Measurements from ENCODE around the gene SDCBP2. TPM values are rescaled to one million over a fixed set of nuclear protein-coding genes. Genes with fewer than 3 reads are reported as not detected.

SDCBP2 gene, protein sequence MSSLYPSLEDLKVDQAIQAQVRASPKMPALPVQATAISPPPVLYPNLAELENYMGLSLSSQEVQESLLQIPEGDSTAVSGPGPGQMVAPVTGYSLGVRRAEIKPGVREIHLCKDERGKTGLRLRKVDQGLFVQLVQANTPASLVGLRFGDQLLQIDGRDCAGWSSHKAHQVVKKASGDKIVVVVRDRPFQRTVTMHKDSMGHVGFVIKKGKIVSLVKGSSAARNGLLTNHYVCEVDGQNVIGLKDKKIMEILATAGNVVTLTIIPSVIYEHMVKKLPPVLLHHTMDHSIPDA
- 100 to 1,000 TPM; 262 to 489 TPM for total RNA-seq
- long read RNA-seq, transcript SDCBP2-203 (5 exons, 1,261 nt): minor isoform, 6 of 629 reads
- long read RNA-seq, transcript SDCBP2-202 (9 exons, 1,519 nt): major isoform, 546 of 629 reads
- long read RNA-seq, partial matches to known transcripts: 18 of 629 reads
- long read RNA-seq, other reads (novel, unspliced or antisense): 55 of 629 reads

DNA sequence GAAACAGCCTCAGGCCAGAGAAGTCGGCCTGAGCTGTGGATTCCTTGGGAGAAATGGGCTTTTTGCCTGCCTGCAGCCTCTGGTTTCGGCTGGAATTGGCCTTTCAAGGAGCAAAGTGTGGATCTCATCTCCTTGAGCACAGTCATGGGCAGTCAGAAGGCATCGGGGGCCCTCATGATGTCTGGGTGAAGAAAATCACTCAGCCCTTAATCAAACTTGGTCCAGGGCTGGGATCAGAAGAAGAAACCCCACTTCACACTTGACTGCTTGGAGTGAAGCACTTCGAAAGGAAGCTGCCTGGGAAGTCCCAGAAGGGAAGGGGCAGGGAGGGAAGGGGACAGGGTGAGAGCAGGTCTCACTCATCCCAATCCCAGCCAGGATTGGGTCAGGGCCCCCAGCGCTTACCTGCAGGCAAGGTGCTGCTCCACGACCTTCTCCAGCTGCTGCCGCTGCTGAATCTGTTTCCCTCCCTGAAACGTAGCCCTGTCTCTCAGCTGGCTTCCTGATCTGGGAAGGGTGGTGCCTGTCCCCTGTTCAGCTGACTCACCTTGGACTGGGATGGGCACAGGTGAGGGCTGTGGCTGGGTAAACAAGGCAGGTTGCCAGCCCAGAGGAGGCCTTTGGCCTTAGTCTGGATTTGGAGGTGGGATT, at the start of gene SDCBP2:
TSS of gene SDCBP2 (minus strand) at position 460 of the 651 bp plus-strand sequence. CDS start 8,723 bp downstream, outside the sequence.
- intact Hi-C loops (cut with DNase I, micrococcal nuclease): loop anchor here in 1 of 2 donors (5.0 kb wide), 1 partner anchor 63 kb away; the partner anchor contains the start of gene FKBP1A
- peak; percentile 74 for ATAC-seq
- DNase-seq: peak; percentile 87 to 94

DNA sequence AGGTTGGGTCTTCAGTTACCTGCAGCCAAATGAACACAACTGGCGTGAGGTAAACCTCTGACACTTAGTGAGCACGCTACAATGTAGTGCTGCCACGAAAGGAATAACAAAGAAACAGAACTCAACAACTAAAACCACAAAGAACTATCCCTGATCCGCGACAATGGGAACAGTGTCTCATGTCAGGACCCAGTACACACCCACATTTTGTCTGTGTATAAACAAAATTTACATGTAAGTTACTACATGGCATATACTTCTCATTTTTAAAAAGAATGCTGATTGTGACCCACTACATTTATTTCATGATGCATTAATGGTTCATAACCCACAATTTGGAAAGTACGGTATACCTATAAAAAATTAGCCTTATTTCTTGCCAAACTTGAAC, 49.8 kb upstream of the SDCBP2 start:
- intact Hi-C loops (cut with DNase I, micrococcal nuclease): no loop called here

DNA sequence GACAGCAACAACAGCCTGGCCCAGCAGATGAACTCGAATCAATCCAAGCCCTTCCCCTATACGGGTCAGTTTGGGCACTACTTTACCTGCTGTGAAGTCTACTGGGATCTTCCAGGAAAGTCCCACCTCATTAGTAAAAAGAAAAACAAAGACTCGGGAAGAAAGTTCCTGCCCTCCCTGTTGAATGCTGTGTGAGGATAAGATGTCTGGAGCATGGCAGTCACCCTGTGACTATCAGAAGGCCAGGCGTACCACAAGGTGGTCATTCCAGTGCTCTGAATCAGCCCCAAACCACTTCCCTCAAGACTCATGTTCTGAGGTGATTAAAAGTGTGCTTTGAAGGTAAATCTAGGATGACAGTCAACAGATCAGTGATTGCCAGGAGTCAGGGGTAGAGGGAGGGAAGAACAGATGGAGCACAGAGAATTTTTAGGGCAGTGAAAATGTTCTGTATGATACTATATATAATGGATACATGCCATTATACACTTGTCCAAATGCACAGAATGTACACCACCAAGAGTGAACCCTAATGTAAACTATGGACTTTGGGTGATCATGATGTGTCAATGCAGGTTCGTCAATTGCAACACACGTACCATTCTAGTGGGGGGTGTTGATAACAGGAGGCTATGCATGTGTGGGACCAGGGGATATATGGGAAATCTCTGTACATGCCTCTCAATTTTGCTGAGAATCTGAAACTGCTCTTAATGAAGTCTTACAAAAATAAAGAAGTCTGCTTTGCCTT, 49.2 kb upstream of the SDCBP2 start:
- no peak for ATAC-seq
- DNase-seq: no peak
- intact Hi-C loops (cut with DNase I, micrococcal nuclease): no loop called here

More for the DNA sequence above, 49.8 kb upstream of the SDCBP2 start:
- no peak for ATAC-seq
- DNase-seq: no peak

DNA sequence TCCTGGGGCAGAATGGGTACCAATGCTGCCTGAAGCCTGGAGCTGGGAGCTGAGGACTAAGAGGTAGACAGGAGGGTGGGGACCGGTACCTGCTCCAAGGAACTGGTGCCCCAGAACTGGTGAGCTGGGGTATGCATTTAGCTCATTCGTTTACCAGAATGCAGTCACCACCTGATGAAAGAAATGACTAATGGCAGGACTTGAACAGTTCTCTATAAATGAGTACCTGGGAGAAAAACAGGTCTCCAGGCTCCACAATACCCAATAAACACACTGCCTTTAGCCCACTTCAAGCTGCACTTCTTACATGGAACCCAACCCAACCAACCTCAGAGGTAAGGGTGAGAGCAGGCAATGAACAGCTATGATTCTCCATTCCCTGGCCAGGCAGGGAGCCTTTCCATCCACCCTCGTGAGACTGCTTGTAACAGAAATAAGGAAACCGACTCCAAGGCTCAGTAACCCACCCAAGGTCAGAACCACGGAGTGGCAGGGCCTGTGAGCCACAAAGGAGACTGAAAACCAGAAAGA, 48.5 kb upstream of the SDCBP2 start:
- intact Hi-C loops (cut with DNase I, micrococcal nuclease): no loop called here
- ATAC-seq (no peak), DNase-seq (no peak)

DNA sequence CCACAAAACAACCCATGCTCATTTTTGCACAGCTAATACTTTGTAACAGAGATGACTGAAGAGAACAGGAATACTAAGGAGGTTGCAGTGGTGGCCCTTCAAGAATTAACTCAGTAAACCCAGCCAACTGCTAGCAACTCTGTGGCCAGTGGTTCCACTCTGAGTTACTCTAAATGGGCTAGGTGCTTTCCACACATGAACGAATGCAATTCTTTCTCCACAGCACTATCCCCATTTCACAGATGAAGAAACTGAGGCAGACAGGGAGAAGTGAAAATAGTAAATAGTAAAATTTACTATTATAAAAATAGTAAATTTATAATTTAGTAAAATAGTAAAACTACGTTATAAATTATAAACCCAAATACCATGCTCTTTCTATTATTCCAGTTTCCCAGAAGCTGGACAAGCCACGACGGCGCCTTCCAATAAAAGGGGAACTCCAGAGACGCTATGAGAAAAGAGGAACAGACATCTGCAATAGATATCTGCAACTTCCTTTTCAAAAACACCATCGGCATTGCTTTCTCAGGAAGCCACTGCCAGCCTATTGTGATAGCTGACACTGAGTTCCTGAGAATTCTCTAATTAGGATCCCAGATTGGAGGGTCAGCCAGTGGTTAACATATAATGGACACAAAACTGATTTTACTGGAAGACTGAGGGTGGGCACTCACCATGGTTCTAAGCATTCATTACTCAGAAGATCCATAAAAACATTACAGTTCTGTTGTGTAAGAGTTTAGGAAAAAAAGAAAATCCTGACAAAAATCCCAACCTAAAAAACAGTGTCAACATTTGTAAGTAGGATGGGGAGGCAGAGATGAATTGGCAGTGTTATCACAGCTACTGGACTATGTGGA, 47.7 kb upstream of the SDCBP2 start:
- intact Hi-C loops (cut with DNase I, micrococcal nuclease): no loop called here
- no peak for DNase-seq
- ATAC-seq: peak; percentile 21

DNA sequence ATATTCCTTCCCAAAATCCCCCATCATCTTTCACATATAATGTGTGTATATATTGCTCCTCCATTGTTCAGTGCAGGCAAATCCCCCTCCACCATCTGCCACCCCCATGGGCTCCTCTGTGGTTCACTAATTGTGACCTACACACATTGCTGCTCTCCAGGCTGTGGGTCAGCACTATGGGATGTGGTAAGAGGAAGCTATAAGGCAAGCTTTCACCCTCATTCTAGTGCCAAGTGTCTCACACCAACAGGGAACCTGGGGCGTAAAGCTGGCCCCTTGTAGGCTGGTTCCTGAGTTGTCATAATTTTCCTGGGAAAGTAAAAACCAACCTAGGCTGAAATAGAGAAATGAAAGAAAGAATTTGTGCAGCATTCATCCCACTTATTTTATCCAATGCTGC, 47.1 kb upstream of the SDCBP2 start:
- DNase-seq (no peak), ATAC-seq (no peak)
- intact Hi-C loops (cut with DNase I, micrococcal nuclease): no loop called here

DNA sequence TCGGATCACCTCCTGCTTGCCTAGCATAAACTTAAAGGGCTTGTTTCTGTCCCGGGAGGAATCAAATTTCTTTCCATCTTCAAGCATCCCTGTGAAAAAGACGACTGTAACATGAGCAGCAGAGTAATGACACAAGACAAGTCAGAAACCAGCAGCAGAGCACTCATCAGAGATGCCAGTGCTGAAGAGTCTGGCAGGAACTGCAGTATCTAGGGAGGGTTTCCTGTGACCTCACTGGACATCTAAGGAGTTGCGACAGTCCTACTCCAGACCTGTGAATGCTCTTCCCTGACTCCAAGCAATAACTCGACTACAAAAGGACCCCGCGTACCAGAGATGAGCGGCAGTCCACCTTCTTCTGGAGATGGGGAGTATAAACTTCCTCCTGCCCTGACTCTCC, 46.6 kb upstream of the SDCBP2 start:
- intact Hi-C loops (cut with DNase I, micrococcal nuclease): no loop called here
- DNase-seq (no peak), ATAC-seq (no peak)

DNA sequence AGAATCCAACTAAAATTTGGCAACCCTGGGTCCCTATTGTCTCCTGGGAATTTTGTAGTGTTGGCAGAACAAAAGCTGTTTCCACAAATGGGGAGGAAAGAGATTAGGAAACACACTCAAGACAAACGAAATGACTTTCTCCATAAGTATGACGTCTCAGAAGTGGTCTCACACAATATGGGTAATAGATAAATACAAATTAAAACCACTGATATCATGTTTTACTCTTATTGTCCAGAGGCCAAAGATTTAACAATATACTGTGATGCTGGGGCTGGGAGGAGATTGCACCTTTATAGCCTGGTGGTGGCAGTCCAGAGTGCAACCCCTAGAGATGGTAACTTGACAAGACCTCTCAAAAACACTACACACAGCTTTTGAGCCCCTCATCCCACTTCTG, 45.3 kb upstream of the SDCBP2 start:
- no peak for DNase-seq
- intact Hi-C loops (cut with DNase I, micrococcal nuclease): no loop called here
- ATAC-seq: no peak

DNA sequence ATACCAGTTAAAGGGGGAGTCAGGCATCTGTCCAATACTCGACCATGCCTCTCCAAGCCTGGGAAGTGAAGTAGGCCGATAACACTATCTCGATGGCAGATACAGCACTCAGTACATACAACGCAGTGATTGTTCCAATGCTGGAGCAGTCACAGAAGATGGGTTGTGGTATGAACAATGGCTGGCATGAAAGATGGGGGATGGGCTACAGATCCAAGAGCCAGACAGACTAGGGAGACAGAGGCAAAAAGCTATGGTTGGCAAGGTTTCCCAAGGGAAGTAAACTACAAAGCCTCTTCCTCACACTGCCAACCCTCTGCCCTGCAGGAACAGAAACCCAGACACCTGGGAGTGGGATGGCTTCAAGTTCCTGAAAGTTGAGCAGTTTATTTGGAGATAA, 44.7 kb upstream of the SDCBP2 start:
- no peak for ATAC-seq
- DNase-seq: no peak

DNA sequence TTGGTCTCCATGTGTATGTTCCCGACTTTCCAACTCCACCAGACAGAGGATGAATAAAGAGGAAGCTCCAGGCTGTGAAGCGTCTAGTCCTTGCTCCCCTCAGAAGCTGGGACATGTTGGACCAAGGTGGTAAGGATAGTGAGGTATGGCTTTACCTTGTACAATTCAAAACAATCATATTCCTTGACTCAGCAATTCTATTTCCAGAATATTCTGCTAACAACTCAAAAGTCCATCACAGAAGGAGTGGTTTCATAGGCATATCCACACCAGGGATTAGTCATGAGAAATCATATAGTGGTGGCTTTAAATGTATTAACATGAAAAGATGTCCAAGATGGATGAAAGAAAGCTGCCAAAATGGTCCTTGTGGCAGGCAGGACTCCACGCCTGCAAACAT, 44.1 kb upstream of the SDCBP2 start:
- ATAC-seq (no peak), DNase-seq (no peak)
- intact Hi-C loops (cut with DNase I, micrococcal nuclease): no loop called here

More for the DNA sequence above, 44.7 kb upstream of the SDCBP2 start:
- intact Hi-C loops (cut with DNase I, micrococcal nuclease): no loop called here

DNA sequence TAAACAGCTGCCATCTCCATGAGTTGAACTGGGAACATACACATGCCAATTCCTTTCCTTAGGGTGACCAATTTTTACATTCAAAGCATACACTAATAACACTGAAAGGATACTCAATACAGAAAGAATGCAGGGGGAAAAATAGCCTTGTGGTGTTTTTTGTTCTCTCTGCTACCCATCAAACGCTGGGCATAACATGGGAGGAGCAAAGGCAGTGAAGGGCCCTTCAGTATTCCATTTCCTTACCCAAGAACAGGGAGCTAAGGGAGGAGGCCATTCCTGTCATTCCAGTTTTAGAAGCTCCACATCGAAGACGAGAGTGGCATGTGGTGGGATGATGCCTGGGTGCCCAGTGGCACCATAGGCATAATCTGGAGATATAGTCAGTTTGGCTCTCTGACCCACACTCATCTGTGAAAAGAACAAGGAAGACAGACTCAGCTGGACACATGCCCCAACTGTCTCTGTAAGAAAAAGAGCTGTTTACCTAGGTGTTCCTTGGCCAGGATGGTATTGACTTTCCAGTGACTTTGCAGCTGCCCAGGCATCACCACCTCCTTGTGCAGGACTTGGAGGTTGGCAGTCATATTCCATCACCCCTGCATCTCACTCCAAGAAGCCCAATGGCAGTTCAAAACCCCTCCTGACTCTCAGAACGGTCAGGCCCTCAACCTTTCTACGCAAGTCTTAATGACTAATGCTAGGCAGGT, 43.0 kb upstream of the SDCBP2 start:
- no peak for ATAC-seq
- intact Hi-C loops (cut with DNase I, micrococcal nuclease): no loop called here
- no peak for DNase-seq

DNA sequence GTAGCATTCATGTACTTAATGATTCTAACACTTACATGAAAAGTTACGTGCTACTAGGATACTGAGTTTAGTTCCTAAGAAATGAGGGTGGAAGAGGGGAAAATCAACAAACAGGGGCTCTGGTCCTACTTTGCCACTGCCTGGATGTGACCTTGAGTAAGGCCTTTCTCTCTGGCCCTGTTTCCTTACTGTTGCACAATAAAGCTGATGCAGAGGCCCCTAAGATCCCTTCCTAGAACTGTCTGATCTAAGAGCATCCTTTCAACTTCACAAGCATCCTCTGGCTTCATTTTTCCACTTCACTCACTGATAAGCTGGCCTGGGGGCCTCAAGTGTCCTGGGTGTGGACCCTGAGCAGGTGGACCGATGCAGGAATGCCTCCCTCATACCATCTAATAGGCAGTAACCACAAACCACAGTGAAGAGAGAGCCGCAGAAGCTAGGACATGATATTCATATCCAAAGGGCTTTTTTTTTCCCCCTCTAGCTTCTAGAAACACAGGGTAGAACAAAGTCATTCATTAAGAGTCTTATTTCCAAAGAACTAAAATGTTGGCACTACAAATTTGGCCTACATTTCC, 42.4 kb upstream of the SDCBP2 start:
- ATAC-seq (no peak), DNase-seq (no peak)
- intact Hi-C loops (cut with DNase I, micrococcal nuclease): no loop called here

DNA sequence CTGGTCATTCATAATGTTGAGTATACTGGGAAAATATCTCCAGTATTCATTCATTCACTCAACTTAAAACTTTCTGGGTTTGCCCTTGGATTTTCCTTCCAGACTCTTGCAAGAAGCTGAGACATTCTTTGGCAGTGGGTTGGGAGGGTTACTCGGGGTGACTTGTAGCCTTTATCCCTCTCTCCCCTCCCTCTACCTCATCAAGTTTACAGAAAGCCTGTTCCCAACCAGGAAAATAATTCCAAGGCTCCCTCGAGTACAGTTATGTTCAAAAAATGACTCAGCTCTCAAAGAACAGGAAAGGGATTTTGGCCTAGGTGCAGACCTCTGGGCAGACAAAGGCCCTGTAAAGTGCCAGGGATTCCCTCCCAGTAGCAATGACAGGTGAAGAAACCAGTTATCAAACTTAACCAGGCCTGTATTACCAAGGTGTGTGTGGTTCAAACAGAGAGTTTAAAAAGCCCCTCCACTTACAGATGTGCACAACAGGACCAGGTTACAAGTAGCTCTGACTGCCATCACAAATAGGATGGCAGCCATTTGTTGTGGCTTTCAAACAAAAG, 41.7 kb upstream of the SDCBP2 start:
- intact Hi-C loops (cut with DNase I, micrococcal nuclease): no loop called here
- ATAC-seq: no peak
- no peak for DNase-seq

DNA sequence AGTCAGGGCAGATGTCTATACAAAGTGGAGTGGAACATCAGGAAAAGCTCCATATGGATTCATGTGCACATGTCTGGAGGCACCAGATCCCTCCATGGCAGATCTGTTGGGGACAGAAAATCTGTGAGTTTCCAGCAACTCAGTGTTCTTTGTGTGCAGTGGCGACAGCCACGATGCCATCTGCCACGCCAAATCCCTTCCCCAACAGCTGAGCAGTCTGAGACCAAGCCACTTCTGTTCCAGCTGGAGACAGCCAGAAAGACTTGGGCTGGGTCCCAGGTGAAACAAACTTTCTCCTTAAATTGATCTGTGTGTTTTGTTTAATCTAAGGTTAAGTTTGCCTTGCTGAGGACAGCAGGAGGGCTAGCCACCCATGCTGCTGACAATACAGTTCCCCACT, 41.0 kb upstream of the SDCBP2 start:
- peak; percentile 12 for ATAC-seq
- intact Hi-C loops (cut with DNase I, micrococcal nuclease): no loop called here
- no peak for DNase-seq

DNA sequence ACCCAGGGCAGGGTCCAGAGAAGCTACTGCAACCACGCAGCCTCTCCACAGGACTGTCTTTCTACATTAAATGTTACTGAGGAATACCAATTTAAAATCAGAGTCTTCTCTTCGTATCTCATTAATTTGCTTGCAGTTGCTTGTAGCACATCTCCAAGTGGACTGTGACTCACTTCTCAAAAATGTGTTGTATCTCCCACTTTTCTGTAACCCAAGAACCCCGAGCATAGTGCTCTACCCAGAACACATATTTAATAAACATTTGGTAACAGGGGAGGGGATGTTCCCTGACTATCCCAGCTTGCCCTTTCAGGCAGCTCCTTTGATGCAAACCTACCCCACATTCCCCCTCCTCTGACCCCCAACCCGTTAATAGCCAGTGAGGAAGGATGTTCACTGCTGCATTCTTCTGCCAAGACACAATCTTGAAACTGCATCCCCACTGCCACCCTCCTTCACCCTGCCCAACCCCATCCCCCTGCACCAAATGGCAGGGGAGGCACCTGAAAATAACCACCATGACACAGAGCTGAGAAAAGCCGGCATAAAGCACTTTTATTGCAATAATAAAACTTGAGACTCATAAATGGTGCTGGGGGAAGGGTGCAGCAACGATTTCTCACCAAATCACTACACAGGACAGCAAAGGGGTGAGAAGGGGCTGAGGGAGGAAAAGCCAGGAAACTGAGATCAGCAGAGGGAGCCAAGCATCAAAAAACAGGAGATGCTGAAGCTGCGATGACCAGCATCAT, 39.7 kb upstream of the SDCBP2 start:
- intact Hi-C loops (cut with DNase I, micrococcal nuclease): no loop called here
- ATAC-seq (peak; percentile 80), DNase-seq (peak in 1 of 2 donors; percentile 28)

DNA sequence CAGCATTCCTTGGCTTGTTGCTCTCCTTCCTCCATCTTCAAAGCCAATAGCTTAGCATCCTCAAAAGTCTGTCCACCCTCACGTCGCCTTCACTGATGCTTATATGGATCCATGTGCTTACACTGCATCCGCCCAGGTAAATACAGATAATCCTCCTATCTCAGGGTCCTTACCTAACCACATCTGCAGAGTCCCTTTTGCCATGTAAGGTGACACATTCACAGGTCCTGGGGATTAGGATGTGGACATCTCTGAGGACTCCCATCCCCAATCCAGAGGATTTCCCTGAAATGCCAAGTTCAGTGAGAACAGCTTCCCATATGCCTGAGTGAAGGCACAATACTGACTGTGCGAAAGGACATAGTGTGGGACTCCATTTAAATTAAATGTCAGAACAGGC, 38.5 kb upstream of the SDCBP2 start:
- no peak for ATAC-seq
- intact Hi-C loops (cut with DNase I, micrococcal nuclease): no loop called here

More for the DNA sequence above, 38.5 kb upstream of the SDCBP2 start:
- no peak for DNase-seq

Measured in left colon (tissue), 2 donors.